Measurements from ENCODE around the gene MAN1A1.
A peak's percentile ranks its signal among the peaks of the same experiment; 100 is the strongest.
"Not testable (repeated sequence)": the region's sequence is repeated elsewhere in the genome, so short reads cannot be mapped to it uniquely, and the experiment has no call there.

MAN1A1 gene

GRCh38 chr6:119187596-119187995 is 162.0 kb downstream of the MAN1A1 start:
- no peak for DNase-seq

GRCh38 chr6:119186490-119186889 is 163.1 kb downstream of the MAN1A1 start:
- DNase-seq: no peak

GRCh38 chr6:119184008-119184648 is 165.4 kb downstream of the MAN1A1 start:
- DNase-seq: no peak

GRCh38 chr6:119183457-119183856 is 166.1 kb downstream of the MAN1A1 start:
- no peak for DNase-seq

- DNase-seq: peak; percentile 5
These were observed 166.7 kb downstream of the MAN1A1 start for GRCh38 chr6:119182875-119183274.

- DNase-seq: no peak
These were observed 167.3 kb downstream of the MAN1A1 start for GRCh38 chr6:119182216-119182803.

- no peak for DNase-seq
These were observed 168.5 kb downstream of the MAN1A1 start for GRCh38 chr6:119181046-119181445.

GRCh38 chr6:119179842-119180241 is 169.7 kb downstream of the MAN1A1 start:
- DNase-seq: no peak

- no peak for DNase-seq
These were observed 170.5 kb downstream of the MAN1A1 start for GRCh38 chr6:119179062-119179461.

- DNase-seq: no peak
These were observed 173.1 kb downstream of the MAN1A1 start for GRCh38 chr6:119176445-119176844.

GRCh38 chr6:119174879-119175817 is 174.4 kb downstream of the MAN1A1 start:
- no peak for DNase-seq

GRCh38 chr6:119174085-119174445 is 175.5 kb downstream of the MAN1A1 start:
- DNase-seq: no peak

- no peak for DNase-seq
These were observed 176.1 kb downstream of the MAN1A1 start for GRCh38 chr6:119173249-119174084.

GRCh38 chr6:119172824-119173223 is 176.7 kb downstream of the MAN1A1 start:
- DNase-seq: no peak

- DNase-seq: no peak
These were observed 177.5 kb downstream of the MAN1A1 start for GRCh38 chr6:119171864-119172588.

- DNase-seq: no peak
These were observed 178.3 kb downstream of the MAN1A1 start for GRCh38 chr6:119171088-119171841.

GRCh38 chr6:119170447-119171087 is 179.0 kb downstream of the MAN1A1 start:
- DNase-seq: no peak

GRCh38 chr6:119170103-119170446 is 179.5 kb downstream of the MAN1A1 start:
- no peak for DNase-seq

- not testable (repeated sequence) for DNase-seq
These were observed 180.2 kb downstream of the MAN1A1 start for GRCh38 chr6:119169355-119169754.

- DNase-seq: no peak
These were observed 183.4 kb downstream of the MAN1A1 start for GRCh38 chr6:119166024-119166784.

All from NCI-H82 (cell line).